ENCODE results near the gene PRPF8. TPM values are rescaled to one million over a fixed set of nuclear protein-coding genes. Genes with fewer than 3 reads are reported as not detected.
A peak's percentile ranks its signal among the peaks of the same experiment; 100 is the strongest.

PRPF8 gene
- total and polyA plus RNA-seq, 2 of the 13 experiments (the other 11 are each of a cell fraction or from before 2014, with no cell fraction given) = 112 to 179 TPM

- TF ChIP-seq HDAC1 (CRISPR knock-in tag; IDR thresholded peaks at IDR 0.05) (peak; percentile 90), DNMT3B (CRISPR knock-in tag; conservative IDR thresholded peaks at IDR 0.05) (no peak), DRAP1 (CRISPR knock-in tag; IDR thresholded peaks at IDR 0.05) (peak; percentile 92), ARNTL (CRISPR knock-in tag; IDR thresholded peaks at IDR 0.05) (no peak), U2AF2 (IDR thresholded peaks at IDR 0.05; ENCODE audit: low read depth, low read length) (peak; percentile 37; the same call in 1 of the 2 replicates), NR1H2 (CRISPR knock-in tag; IDR thresholded peaks at IDR 0.05; ENCODE audit: borderline replicate concordance, low read depth) (no peak), ZNF850 (CRISPR knock-in tag; conservative IDR thresholded peaks at IDR 0.05) (no peak), FOXO1 (CRISPR knock-in tag; IDR thresholded peaks at IDR 0.05) (peak; percentile 46; the same call in 1 of the 2 replicates), SIX4 (CRISPR knock-in tag; IDR thresholded peaks at IDR 0.05) (no peak), SOX13 (IDR thresholded peaks at IDR 0.05) (no peak), SOX13 (CRISPR knock-in tag; conservative IDR thresholded peaks at IDR 0.05 in 1 of 2, IDR thresholded peaks at IDR 0.05 in 1 of 2) (no peak), AGO2 (optimal IDR thresholded peaks at IDR 0.05; ENCODE audit: low read depth, low read length) (peak; percentile 91), CBFB (CRISPR knock-in tag; IDR thresholded peaks at IDR 0.05) (no peak), SOX5 (CRISPR knock-in tag; IDR thresholded peaks at IDR 0.05; ENCODE audit: borderline replicate concordance) (peak; percentile 8; the same call in 1 of the 2 replicates), ZNF121 (CRISPR knock-in tag; IDR thresholded peaks at IDR 0.05) (no peak), SMYD3 (CRISPR knock-in tag; IDR thresholded peaks at IDR 0.05) (no peak), ZNF292 (CRISPR knock-in tag; IDR thresholded peaks at IDR 0.05; ENCODE audit: borderline replicate concordance, low read depth) (0 out of 2 replicates have a peak, but pooled peaks have one; percentile 54), SNAPC5 (CRISPR knock-in tag; IDR thresholded peaks at IDR 0.05; ENCODE audit: borderline replicate concordance) (0 out of 2 replicates have a peak, but pooled peaks have one; percentile 61), ZNF326 (CRISPR knock-in tag; IDR thresholded peaks at IDR 0.05; ENCODE audit: borderline replicate concordance) (no peak), SCMH1 (CRISPR knock-in tag; IDR thresholded peaks at IDR 0.05; ENCODE audit: borderline replicate concordance) (no peak), WIZ (CRISPR knock-in tag; IDR thresholded peaks at IDR 0.05) (no peak), MNT (IDR thresholded peaks at IDR 0.05) (peak; percentile 34), SETDB1 (CRISPR knock-in tag; IDR thresholded peaks at IDR 0.05; ENCODE audit: borderline replicate concordance) (no peak), CBX2 (IDR thresholded peaks at IDR 0.05; ENCODE audit: low read depth, low read length) (no peak), CBX2 (CRISPR knock-in tag; IDR thresholded peaks at IDR 0.05; ENCODE audit: low read depth) (no peak), TAF15 (IDR thresholded peaks at IDR 0.05; ENCODE audit: low read depth, low read length, poor library complexity, severe bottlenecking) (no peak), CC2D1A (CRISPR knock-in tag; IDR thresholded peaks at IDR 0.05) (no peak), ZNF382 (CRISPR knock-in tag; IDR thresholded peaks at IDR 0.05; ENCODE audit: borderline replicate concordance) (no peak), ZNF138 (CRISPR knock-in tag; IDR thresholded peaks at IDR 0.05; ENCODE audit: low read depth) (no peak)
These were observed at the start of gene PRPF8 (continued) for GRCh38 chr17:1684378-1685189.
